ENCODE results near the gene ELP6.

- TF ChIP-seq, protein P1, sequence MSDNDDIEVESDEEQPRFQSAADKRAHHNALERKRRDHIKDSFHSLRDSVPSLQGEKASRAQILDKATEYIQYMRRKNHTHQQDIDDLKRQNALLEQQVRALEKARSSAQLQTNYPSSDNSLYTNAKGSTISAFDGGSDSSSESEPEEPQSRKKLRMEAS (IDR thresholded peaks at IDR 0.05) = no peak
- TF ChIP-seq FOXM1 (IDR thresholded peaks at IDR 0.05; ENCODE audit: borderline replicate concordance, low read depth) (no peak), YY1 (IDR thresholded peaks at IDR 0.05; ENCODE audit: low read depth) (no peak)
These were observed 22.3 kb downstream of the ELP6 start for GRCh38 chr3:47491186-47491585.

Measured in Ishikawa (cell line).